Activated CD8-positive, alpha-beta memory T cell treated with anti-CD3 and anti-CD28 coated beads for 24 hours (primary cell): ENCODE data around the gene ZBTB7C.

ENCODE experiments used
- DNase-seq: peaks from one replicate; pipeline ENCODE4 v3.0.0-alpha.2; 2020

Gene ZBTB7C

GRCh38 chr18:48133671-48134251 is 275.4 kb downstream of the ZBTB7C start:
- no peak for DNase-seq

GRCh38 chr18:48132797-48133655 is 276.2 kb downstream of the ZBTB7C start:
- no peak for DNase-seq

GRCh38 chr18:48131042-48131441 is 278.1 kb downstream of the ZBTB7C start:
- DNase-seq: no peak

GRCh38 chr18:48129621-48130082 is 279.5 kb downstream of the ZBTB7C start:
- no peak for DNase-seq

GRCh38 chr18:48127606-48128005 is 281.6 kb downstream of the ZBTB7C start:
- no peak for DNase-seq

- DNase-seq: no peak
Measured at GRCh38 chr18:48126240-48126639, 282.9 kb downstream of the ZBTB7C start.

- no peak for DNase-seq
Measured at GRCh38 chr18:48125724-48126123, 283.5 kb downstream of the ZBTB7C start.

- DNase-seq: no peak
Measured at GRCh38 chr18:48124857-48125626, 284.1 kb downstream of the ZBTB7C start.

- no peak for DNase-seq
Measured at GRCh38 chr18:48123941-48124340, 285.2 kb downstream of the ZBTB7C start.

- no peak for DNase-seq
Measured at GRCh38 chr18:48123324-48123723, 285.9 kb downstream of the ZBTB7C start.

GRCh38 chr18:48122816-48123215 is 286.4 kb downstream of the ZBTB7C start:
- DNase-seq: no peak

GRCh38 chr18:48122376-48122775 is 286.8 kb downstream of the ZBTB7C start:
- no peak for DNase-seq

GRCh38 chr18:48121752-48122151 is 287.4 kb downstream of the ZBTB7C start:
- no peak for DNase-seq

GRCh38 chr18:48119204-48119603 is 290.0 kb downstream of the ZBTB7C start:
- DNase-seq: no peak

- DNase-seq: no peak
Measured at GRCh38 chr18:48116873-48117630, 292.1 kb downstream of the ZBTB7C start.

GRCh38 chr18:48116017-48116416 is 293.2 kb downstream of the ZBTB7C start:
- DNase-seq: no peak

GRCh38 chr18:48113691-48114090 is 295.5 kb downstream of the ZBTB7C start:
- DNase-seq: no peak

- DNase-seq: no peak
Measured at GRCh38 chr18:48111587-48111986, 297.6 kb downstream of the ZBTB7C start.

- no peak for DNase-seq
Measured at GRCh38 chr18:48110797-48111196, 298.4 kb downstream of the ZBTB7C start.

- no peak for DNase-seq
Measured at GRCh38 chr18:48109961-48110493, 299.2 kb downstream of the ZBTB7C start.

- DNase-seq: no peak
Measured at GRCh38 chr18:48108136-48108535, 301.0 kb downstream of the ZBTB7C start.

GRCh38 chr18:48106976-48107781 is 302.0 kb downstream of the ZBTB7C start:
- DNase-seq: no peak
